Activated CD4-positive, alpha-beta T cell treated with anti-CD3 and anti-CD28 coated beads for 36 hours (primary cell): ENCODE data around the gene CACNA2D3. TPM values are rescaled to one million over a fixed set of nuclear protein-coding genes. Genes with fewer than 3 reads are reported as not detected.

Experiments used
- ATAC-seq: fragments of 200-7000 bp; cut with Tn5 transposase; one replicate; pipeline ENCODE4 v1.10.0; 2021; ENCODE audit warnings: mild to moderate bottlenecking, moderate library complexity
- CTCF ChIA-PET: fragments of 350-600 bp; sonication (Branson Sonifier 250); formaldehyde crosslinking; loops from one replicate; lab custom pipeline; 2021; ENCODE audit warnings: antibody characterized with exemption; lab: Charles Lee
- POLR2A ChIA-PET: fragments of 350-600 bp; sonication (Branson Sonifier 250); formaldehyde crosslinking; loops from one replicate; lab custom pipeline; 2021; ENCODE audit warnings: antibody characterized with exemption, inconsistent platforms; lab: Charles Lee
- DNase-seq: peaks from one replicate; pipeline ENCODE4 v3.0.0-alpha.2; 2020
- H3K27ac Mint-ChIP-seq: one replicate; pipeline ENCODE4 v1.8.0; 2021; ENCODE audit warnings: mixed read lengths
- H3K27me3 Mint-ChIP-seq: one replicate; pipeline ENCODE4 v1.8.0; 2021; ENCODE audit warnings: mixed read lengths
- H3K36me3 Mint-ChIP-seq: one replicate; pipeline ENCODE4 v1.8.0; 2021; ENCODE audit warnings: low read depth, mixed read lengths
- H3K4me1 Mint-ChIP-seq: one replicate; pipeline ENCODE4 v1.8.0; 2021; ENCODE audit warnings: mixed read lengths
- H3K4me3 Mint-ChIP-seq: one replicate; pipeline ENCODE4 v1.8.0; 2021; ENCODE audit warnings: mild to moderate bottlenecking, moderate library complexity, mixed read lengths
- H3K9me3 Mint-ChIP-seq: one replicate; pipeline ENCODE4 v1.8.0; 2021; ENCODE audit warnings: low read depth, mixed read lengths
- intact Hi-C, 2 experiments: fragments of 100-400 bp; cut with DNase I in 1 of 2; cut with micrococcal nuclease in 1 of 2; formaldehyde crosslinking; loops; one replicate each; pipeline versions ENCODE4 v1.14.2 to v1.15.1; 2022 to 2024; cut with DNase I, micrococcal nuclease
- total RNA-seq, 2 experiments: library from RNA; stranded (reverse); gene quantifications; one replicate each; pipeline ENCODE4 v1.2.3, GENCODE V29; 2021

CACNA2D3 gene
- total RNA-seq, 2 experiments from 2014 or later = not detected

- H3K4me1 Mint-ChIP-seq = no peaks in the 10 kb centered on the region
- no peak overlapping the region for H3K27ac Mint-ChIP-seq
- H3K36me3 Mint-ChIP-seq = no peaks in the 10 kb centered on the region
- CTCF ChIA-PET = no interaction called here
- ATAC-seq = no peak
- no peak for DNase-seq
- POLR2A ChIA-PET = no interaction called here
- intact Hi-C loops = no loop called here
- H3K9me3 Mint-ChIP-seq = peaks cover 4% of the 10 kb centered on the region
- peaks cover 7% of the 10 kb centered on the region for H3K27me3 Mint-ChIP-seq
- H3K4me3 Mint-ChIP-seq = no peak overlapping the region
Measured at GRCh38 chr3:54698054-54698453, 575.7 kb downstream of the CACNA2D3 start.

- H3K27ac Mint-ChIP-seq = no peak overlapping the region
Measured at GRCh38 chr3:54703923-54704322, 581.6 kb downstream of the CACNA2D3 start.

GRCh38 chr3:54705730-54706129, 583.4 kb downstream of the CACNA2D3 start:
- peaks cover 2% of the 10 kb centered on the region for H3K27me3 Mint-ChIP-seq
- no peak overlapping the region for H3K4me3 Mint-ChIP-seq
- ATAC-seq (no peak), DNase-seq (no peak)
- no peaks in the 10 kb centered on the region for H3K36me3 Mint-ChIP-seq
- H3K9me3 Mint-ChIP-seq = no peaks in the 10 kb centered on the region
- no peak overlapping the region for H3K27ac Mint-ChIP-seq
- intact Hi-C loops = no loop called here
- ChIA-PET POLR2A (no interaction called here), CTCF (no interaction called here)
- no peaks in the 10 kb centered on the region for H3K4me1 Mint-ChIP-seq

More at GRCh38 chr3:54703923-54704322, 581.6 kb downstream of the CACNA2D3 start:
- DNase-seq (no peak), ATAC-seq (no peak)
- ChIA-PET POLR2A (no interaction called here), CTCF (no interaction called here)
- Mint-ChIP-seq H3K36me3 (no peaks in the 10 kb centered on the region), H3K9me3 (no peaks in the 10 kb centered on the region), H3K4me1 (no peaks in the 10 kb centered on the region), H3K27me3 (peaks cover 2% of the 10 kb centered on the region), H3K4me3 (no peak overlapping the region)
- intact Hi-C loops = no loop called here

- ChIA-PET POLR2A (no interaction called here), CTCF (no interaction called here)
- intact Hi-C loops = no loop called here
- peaks cover 2% of the 10 kb centered on the region for H3K27me3 Mint-ChIP-seq
- no peak for DNase-seq
- no peaks in the 10 kb centered on the region for H3K36me3 Mint-ChIP-seq
- no peak for ATAC-seq
- H3K4me1 Mint-ChIP-seq = no peaks in the 10 kb centered on the region
- no peak overlapping the region for H3K27ac Mint-ChIP-seq
- no peaks in the 10 kb centered on the region for H3K9me3 Mint-ChIP-seq
- no peak overlapping the region for H3K4me3 Mint-ChIP-seq
Measured at GRCh38 chr3:54706738-54707137, 584.4 kb downstream of the CACNA2D3 start.

GRCh38 chr3:54709785-54710184, 587.4 kb downstream of the CACNA2D3 start:
- intact Hi-C loops = no loop called here
- Mint-ChIP-seq H3K4me1 (no peaks in the 10 kb centered on the region), H3K36me3 (no peaks in the 10 kb centered on the region), H3K4me3 (no peak overlapping the region), H3K27me3 (peaks cover 2% of the 10 kb centered on the region), H3K9me3 (no peaks in the 10 kb centered on the region), H3K27ac (no peak overlapping the region)
- ATAC-seq (no peak), DNase-seq (no peak)
- CTCF ChIA-PET = no interaction called here
- POLR2A ChIA-PET = no interaction called here

- no peak for ATAC-seq
- no peak for DNase-seq
- no peaks in the 10 kb centered on the region for H3K4me1 Mint-ChIP-seq
- CTCF ChIA-PET = no interaction called here
- H3K9me3 Mint-ChIP-seq = peaks cover 2% of the 10 kb centered on the region
- intact Hi-C loops = no loop called here
- POLR2A ChIA-PET = no interaction called here
- no peaks in the 10 kb centered on the region for H3K36me3 Mint-ChIP-seq
- no peak overlapping the region for H3K27ac Mint-ChIP-seq
- H3K27me3 Mint-ChIP-seq = peaks cover 2% of the 10 kb centered on the region
- no peak overlapping the region for H3K4me3 Mint-ChIP-seq
Measured at GRCh38 chr3:54710954-54711353, 588.6 kb downstream of the CACNA2D3 start.

GRCh38 chr3:54712539-54712938, 590.2 kb downstream of the CACNA2D3 start:
- ChIA-PET POLR2A (no interaction called here), CTCF (no interaction called here)
- no peak overlapping the region for H3K27ac Mint-ChIP-seq
- DNase-seq (no peak), ATAC-seq (no peak)
- H3K27me3 Mint-ChIP-seq = no peaks in the 10 kb centered on the region
- no peak overlapping the region for H3K4me3 Mint-ChIP-seq
- peaks cover 2% of the 10 kb centered on the region for H3K9me3 Mint-ChIP-seq
- intact Hi-C loops = no loop called here
- no peaks in the 10 kb centered on the region for H3K36me3 Mint-ChIP-seq
- no peaks in the 10 kb centered on the region for H3K4me1 Mint-ChIP-seq

- Mint-ChIP-seq H3K4me3 (no peak overlapping the region), H3K4me1 (no peaks in the 10 kb centered on the region), H3K9me3 (peaks cover 2% of the 10 kb centered on the region), H3K36me3 (no peaks in the 10 kb centered on the region), H3K27me3 (no peaks in the 10 kb centered on the region), H3K27ac (no peak overlapping the region)
- ChIA-PET POLR2A (no interaction called here), CTCF (no interaction called here)
- intact Hi-C loops = no loop called here
- ATAC-seq (no peak), DNase-seq (no peak)
Measured at GRCh38 chr3:54713031-54713430, 590.7 kb downstream of the CACNA2D3 start.

GRCh38 chr3:54713455-54713854, 591.1 kb downstream of the CACNA2D3 start:
- no peaks in the 10 kb centered on the region for H3K4me1 Mint-ChIP-seq
- ATAC-seq = no peak
- no peak overlapping the region for H3K27ac Mint-ChIP-seq
- DNase-seq = no peak
- POLR2A ChIA-PET = no interaction called here
- peaks cover 2% of the 10 kb centered on the region for H3K9me3 Mint-ChIP-seq
- CTCF ChIA-PET = no interaction called here
- H3K4me3 Mint-ChIP-seq = no peak overlapping the region
- intact Hi-C loops = no loop called here
- no peaks in the 10 kb centered on the region for H3K36me3 Mint-ChIP-seq
- no peaks in the 10 kb centered on the region for H3K27me3 Mint-ChIP-seq

GRCh38 chr3:54714035-54714434, 591.7 kb downstream of the CACNA2D3 start:
- Mint-ChIP-seq H3K4me3 (no peak overlapping the region), H3K36me3 (no peaks in the 10 kb centered on the region), H3K27me3 (no peaks in the 10 kb centered on the region), H3K27ac (no peak overlapping the region), H3K9me3 (peaks cover 2% of the 10 kb centered on the region), H3K4me1 (no peaks in the 10 kb centered on the region)
- ATAC-seq (no peak), DNase-seq (no peak)
- intact Hi-C loops = no loop called here
- ChIA-PET CTCF (no interaction called here), POLR2A (no interaction called here)

GRCh38 chr3:54717506-54717905, 595.2 kb downstream of the CACNA2D3 start:
- ATAC-seq = no peak
- no peak for DNase-seq
- Mint-ChIP-seq H3K4me3 (no peak overlapping the region), H3K36me3 (no peaks in the 10 kb centered on the region), H3K27ac (no peak overlapping the region), H3K4me1 (no peaks in the 10 kb centered on the region), H3K9me3 (peaks cover 2% of the 10 kb centered on the region), H3K27me3 (peaks cover 4% of the 10 kb centered on the region)
- intact Hi-C loops = no loop called here
- ChIA-PET CTCF (interaction anchor here (0.7 kb wide), 1 partner anchor 1422 kb away, joined by 4 read pairs; no protein-coding TSS in a partner anchor), POLR2A (no interaction called here)

GRCh38 chr3:54719914-54720313, 597.6 kb downstream of the CACNA2D3 start:
- ChIA-PET POLR2A (no interaction called here), CTCF (interaction anchor here (0.7 kb wide), 1 partner anchor 17 kb away, joined by 3 read pairs; no protein-coding TSS in a partner anchor)
- no peak for DNase-seq
- intact Hi-C loops = no loop called here
- Mint-ChIP-seq H3K9me3 (peaks cover 10% of the 10 kb centered on the region), H3K27ac (no peak overlapping the region), H3K27me3 (peaks cover 4% of the 10 kb centered on the region), H3K36me3 (no peaks in the 10 kb centered on the region), H3K4me3 (no peak overlapping the region), H3K4me1 (no peaks in the 10 kb centered on the region)
- no peak for ATAC-seq

- H3K4me1 Mint-ChIP-seq = no peaks in the 10 kb centered on the region
Measured at GRCh38 chr3:54720604-54721003, 598.3 kb downstream of the CACNA2D3 start.

More at GRCh38 chr3:54720604-54721003, 598.3 kb downstream of the CACNA2D3 start:
- intact Hi-C loops = no loop called here
- DNase-seq (no peak), ATAC-seq (no peak)
- H3K4me3 Mint-ChIP-seq = no peak overlapping the region
- no peaks in the 10 kb centered on the region for H3K36me3 Mint-ChIP-seq
- ChIA-PET POLR2A (no interaction called here), CTCF (interaction anchor here (0.7 kb wide), 1 partner anchor 18 kb away, joined by 3 read pairs; no protein-coding TSS in a partner anchor)
- H3K27ac Mint-ChIP-seq = no peak overlapping the region
- peaks cover 8% of the 10 kb centered on the region for H3K9me3 Mint-ChIP-seq
- H3K27me3 Mint-ChIP-seq = peaks cover 4% of the 10 kb centered on the region
